Activated CD4-positive, alpha-beta T cell treated with anti-CD3 and anti-CD28 coated beads, Interleukin-2, Interleukin-6, amounts not matched to agents 100 ng/mL and 50 ng/mL, durations not matched to agents 16 hours and 8 hours (primary cell): ENCODE data around the gene CTSZ.
"Not testable (repeated sequence)": the region's sequence is repeated elsewhere in the genome, so short reads cannot be mapped to it uniquely, and the experiment has no call there.

Experiments
- DNase-seq: peaks from one replicate; pipeline ENCODE4 v3.0.0-alpha.2; 2020

Gene CTSZ

GRCh38 chr20:59006864-59007664 is at the start of gene CTSZ:
TSS of gene CTSZ (minus strand) at chr20:59007254. CDS start at chr20:59007128, 126 bp downstream.
- peak; percentile 43 for DNase-seq

GRCh38 chr20:59055302-59055701 is 48.2 kb upstream of the CTSZ start:
- DNase-seq: no peak

GRCh38 chr20:59051666-59052185 is 44.7 kb upstream of the CTSZ start:
- no peak for DNase-seq

- DNase-seq: no peak
These were observed 43.4 kb upstream of the CTSZ start for GRCh38 chr20:59050437-59050836.

- no peak for DNase-seq
These were observed 41.6 kb upstream of the CTSZ start for GRCh38 chr20:59048681-59049030.

DNA sequence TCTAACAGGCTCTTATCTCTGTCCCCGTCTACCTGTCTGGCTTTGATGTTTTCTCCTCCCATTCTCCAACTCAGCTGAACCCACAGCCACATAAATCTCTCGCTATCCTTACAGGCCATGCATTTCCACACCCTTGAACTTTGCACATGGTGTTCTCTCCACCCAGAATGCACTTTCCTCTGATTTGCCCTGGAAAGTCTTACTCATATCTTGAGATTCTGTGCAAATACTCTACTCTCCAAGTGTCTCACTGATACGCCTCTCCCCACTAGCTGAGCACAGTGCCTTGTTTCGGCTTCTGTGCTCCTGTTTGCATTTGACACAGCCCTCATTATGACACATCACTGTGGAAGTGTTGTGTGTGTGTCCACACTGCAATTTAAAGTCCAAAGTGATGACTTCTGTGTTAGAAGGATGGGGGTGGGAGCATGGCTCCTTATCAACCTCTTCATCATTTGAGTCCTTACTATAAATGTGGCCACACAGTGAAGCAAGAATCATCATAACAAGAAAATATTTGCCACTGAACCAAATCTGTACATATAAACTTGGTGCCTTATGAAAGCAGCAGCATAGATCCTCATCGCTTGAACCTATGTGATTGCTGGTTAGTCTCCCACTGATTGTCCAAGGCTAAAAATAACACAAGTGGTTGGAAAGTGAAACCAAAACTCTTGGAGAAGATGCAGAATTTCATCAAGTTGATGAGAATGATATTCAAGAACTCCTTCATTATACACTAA is 41.1 kb upstream of the CTSZ start:
- DNase-seq: peak; percentile 74

GRCh38 chr20:59046862-59047261 is 39.8 kb upstream of the CTSZ start:
- no peak for DNase-seq

DNA sequence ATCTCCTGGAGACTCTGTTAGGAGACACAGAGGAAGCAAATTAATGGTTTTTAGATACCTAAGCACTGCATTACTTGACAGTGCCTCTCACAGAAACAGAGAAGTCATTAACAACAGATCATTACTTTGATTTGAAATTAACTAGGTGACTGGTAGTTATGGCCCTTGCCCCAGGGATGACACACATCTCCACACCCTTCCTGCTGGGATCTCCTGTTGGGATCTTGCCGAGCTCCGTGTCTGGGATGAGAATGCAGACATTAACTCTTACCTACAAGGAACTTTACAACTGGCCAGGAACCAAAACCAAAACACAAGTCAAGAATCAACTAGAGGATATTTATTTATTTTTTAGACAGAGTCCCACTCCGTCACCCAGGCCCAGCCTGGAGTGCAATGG is 37.7 kb upstream of the CTSZ start:
- no peak for DNase-seq

GRCh38 chr20:59044295-59044694 is 37.2 kb upstream of the CTSZ start:
- no peak for DNase-seq

GRCh38 chr20:59043698-59044097 is 36.6 kb upstream of the CTSZ start:
- DNase-seq: peak; percentile 27

DNA sequence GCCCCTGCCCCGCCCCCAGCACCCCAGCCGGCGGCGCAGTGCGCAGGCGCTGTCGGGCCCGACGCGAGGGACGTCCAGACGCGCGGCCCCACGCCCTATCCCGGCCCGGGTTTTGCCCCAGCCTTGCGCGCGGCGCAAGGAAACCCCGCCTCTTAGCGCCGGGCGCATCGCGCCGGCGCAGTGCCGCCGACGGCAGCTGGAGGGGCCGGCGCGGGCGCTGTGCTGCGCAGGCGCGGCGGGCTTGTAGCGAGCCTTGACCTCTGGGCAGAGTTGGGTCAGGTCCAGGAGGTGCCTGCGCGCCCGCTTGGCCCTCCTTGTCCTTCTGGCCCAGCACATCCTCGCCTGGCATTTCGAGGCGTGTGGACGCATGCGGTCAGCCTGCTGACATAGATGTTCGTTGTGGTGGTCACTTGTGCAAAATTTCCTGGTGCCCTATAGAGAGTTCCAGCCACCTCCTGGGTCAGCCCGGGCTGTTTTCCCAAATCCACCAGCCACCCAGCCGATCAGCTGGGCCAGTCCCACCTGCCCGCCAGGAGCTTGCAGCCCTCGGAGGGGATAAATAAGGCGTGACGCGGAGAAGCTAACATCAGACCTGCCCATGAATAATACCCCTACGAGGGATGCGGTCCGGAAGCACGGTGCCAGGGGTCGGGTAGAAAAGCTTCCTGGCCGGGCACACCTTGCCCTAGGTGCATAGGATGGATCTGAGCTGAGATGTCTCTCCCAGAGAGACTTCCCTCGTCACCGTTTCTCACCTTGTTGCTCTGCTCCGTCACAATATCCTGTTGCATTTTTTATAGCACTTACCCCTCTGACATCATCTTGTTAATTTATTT is 36.0 kb upstream of the CTSZ start:
- DNase-seq: peak; percentile 97

GRCh38 chr20:59042151-59042795 is 35.2 kb upstream of the CTSZ start, which contains the start of gene PRELID3B:
TSS of gene PRELID3B (minus strand) at chr20:59042786. CDS start at chr20:59042730, 56 bp downstream.
- DNase-seq: peak; percentile 28

- DNase-seq: not testable (repeated sequence)
These were observed 34.4 kb upstream of the CTSZ start for GRCh38 chr20:59041487-59041886.

DNA sequence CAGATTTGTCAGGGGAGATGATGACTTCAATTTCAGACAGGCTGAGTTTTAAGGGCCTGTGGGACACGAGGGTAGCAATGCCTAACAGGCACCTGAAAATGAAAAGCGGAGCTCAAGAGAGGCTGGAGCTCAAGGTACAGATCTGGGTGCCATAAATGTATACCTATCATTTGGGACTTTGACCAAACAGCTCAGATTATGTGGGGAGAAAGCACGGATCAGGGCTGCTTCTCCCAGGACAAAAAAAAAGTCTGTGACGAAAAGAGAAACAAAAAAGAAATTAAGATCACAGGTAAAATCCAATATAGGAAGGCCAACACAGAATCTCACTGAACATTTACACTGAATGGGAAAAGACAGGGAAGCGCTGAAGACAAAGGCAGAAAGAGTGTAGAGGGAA is 33.6 kb upstream of the CTSZ start:
- no peak for DNase-seq

GRCh38 chr20:59039233-59039632 is 32.2 kb upstream of the CTSZ start:
- no peak for DNase-seq

DNA sequence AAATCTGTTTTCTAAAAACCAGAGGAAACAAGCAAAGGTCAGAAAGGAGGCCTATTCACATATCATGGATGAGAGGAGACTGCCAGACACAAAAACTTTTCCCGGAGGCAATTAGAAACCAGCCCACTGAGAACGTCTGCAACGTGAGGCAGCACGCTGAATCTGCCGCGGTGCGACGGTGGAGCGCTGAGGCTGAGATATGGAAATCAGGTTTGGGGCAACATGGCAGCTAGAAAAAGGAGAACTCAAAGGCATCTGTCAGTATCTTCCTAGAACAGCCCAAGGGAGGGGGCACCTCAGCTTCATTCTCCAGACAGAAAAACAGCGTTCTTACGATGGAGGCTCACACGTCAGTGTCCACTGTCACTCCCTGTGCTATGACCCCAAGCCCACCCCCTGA is 30.3 kb upstream of the CTSZ start:
- DNase-seq: no peak

DNA sequence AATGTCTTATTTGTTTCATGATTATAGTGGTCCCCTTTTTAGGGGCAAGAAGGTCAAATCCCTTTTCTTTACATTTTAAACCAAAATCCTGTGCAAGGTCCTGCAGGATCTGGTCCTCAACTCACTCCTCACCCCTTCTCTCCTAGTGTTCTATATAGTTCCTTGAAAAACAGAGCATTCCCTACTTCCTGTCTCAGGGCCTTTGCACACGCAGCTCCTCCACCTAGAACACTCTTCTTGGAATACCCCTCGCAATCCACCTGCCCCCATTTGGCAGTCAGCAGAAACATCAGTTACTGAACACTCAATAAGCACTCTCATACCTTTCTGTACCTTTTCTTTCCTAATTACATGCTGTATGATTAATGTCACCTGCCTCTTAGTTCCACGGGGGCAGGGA is 28.3 kb upstream of the CTSZ start:
- no peak for DNase-seq

DNA sequence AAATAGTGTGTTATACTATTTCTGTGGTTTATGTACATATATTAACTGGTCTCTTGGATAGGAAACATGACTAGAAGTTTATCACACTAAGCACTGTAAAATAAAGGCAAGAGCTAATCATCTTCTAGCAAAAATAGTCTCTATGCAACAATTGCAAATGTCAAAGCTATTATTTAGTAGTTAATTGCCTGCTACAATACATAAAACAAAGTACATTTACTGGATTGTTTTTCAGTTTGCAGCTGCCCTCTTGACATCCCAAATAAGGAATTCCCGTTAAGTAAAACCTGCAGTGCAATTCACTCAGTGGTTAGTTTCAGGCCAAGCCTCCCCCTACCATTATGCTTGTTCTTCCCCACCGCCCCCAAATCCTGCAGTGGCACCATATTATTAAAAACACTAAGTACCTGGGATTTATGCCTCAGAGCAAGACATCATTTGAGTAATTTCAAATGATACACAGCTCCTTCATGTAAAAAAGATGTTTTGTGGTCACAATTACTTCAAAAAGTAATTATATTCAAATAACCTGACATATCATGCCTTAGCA is 26.6 kb upstream of the CTSZ start:
- DNase-seq: no peak

DNA sequence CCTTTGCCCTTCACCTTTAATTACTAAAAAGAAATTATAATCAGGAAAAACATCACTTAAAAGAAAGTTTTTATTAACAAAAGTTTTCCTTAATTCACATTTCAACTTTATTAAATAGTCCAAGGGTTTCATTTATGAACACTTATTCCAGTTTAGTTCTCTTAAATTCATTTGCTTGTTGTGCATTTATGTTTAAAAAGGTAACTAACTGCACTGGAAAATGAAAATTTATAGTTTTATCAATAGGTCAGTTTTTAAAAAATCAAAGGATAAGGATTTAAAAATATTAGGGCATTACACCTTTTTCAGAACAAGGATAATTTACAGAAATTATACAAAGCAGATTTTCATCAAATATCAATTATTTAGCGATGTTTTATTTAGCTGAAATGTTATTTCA is 26.0 kb upstream of the CTSZ start:
- DNase-seq: no peak

GRCh38 chr20:59032713-59033059 is 25.6 kb upstream of the CTSZ start:
- no peak for DNase-seq

DNA sequence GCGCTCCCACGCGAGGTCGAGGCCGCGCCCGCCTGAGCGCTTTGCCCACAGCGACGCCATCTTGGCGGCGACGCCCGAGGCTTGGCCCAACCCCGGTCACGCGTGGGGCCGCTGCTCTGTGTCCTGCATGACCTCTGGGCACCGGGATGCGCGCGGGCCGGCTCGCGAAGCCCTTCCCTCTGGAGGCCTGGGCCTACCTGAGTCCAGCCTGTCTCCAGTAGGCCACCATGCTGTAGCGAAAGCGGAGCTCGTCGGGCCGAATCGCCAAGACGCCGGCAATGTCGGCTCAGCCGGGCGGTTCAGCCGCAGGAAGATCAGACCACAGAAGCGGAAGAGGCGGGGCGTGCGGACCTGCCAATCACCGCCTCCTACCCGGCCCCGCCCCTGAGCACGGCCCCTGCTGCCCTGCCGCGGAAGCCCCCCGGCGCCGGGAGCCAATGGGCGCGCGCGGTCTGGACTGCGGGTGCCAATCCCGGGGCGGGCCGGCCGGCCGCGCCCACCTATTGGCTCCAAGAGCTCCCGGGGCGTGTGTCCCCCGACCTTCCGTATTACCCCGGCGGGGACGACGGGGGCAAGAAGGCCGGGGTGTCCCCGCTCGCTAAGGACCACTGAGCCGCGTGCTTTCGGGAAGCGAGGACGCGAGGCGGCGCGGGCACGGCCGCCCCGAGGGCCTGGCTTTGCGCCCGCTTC is 25.1 kb upstream of the CTSZ start, which contains the start of gene ATP5F1E:
Gene ATP5F1E, minus strand, starts transcription at position 313 of the 690 bp plus-strand sequence. Its CDS starts 84 bp downstream, at position 229.
- DNase-seq: peak; percentile 98
